ENCODE measurements around the gene PCDH18.
"Not testable (repeated sequence)": the region's sequence is repeated elsewhere in the genome, so short reads cannot be mapped to it uniquely, and the experiment has no call there.

Gene PCDH18

GRCh38 chr4:137528673-137529072 lies 3.6 kb downstream of the PCDH18 start:
- no peak for DNase-seq

- no peak for DNase-seq
Observed at GRCh38 chr4:137526681-137527080, 5.6 kb downstream of the PCDH18 start.

- no peak for DNase-seq
Observed at GRCh38 chr4:137524725-137525369, 7.4 kb downstream of the PCDH18 start.

GRCh38 chr4:137523329-137523728 lies 9.0 kb downstream of the PCDH18 start:
- DNase-seq, result no peak

- DNase-seq, result no peak
Observed at GRCh38 chr4:137521053-137521452, 11.2 kb downstream of the PCDH18 start.

GRCh38 chr4:137519406-137519805 lies 12.9 kb downstream of the PCDH18 start:
- no peak for DNase-seq

- not testable (repeated sequence) for DNase-seq
Observed at GRCh38 chr4:137517323-137517722, 15.0 kb downstream of the PCDH18 start.

GRCh38 chr4:137514406-137515111 lies 17.7 kb downstream of the PCDH18 start:
- no peak for DNase-seq

- DNase-seq, result no peak
Observed at GRCh38 chr4:137510557-137511265, 21.6 kb downstream of the PCDH18 start.

GRCh38 chr4:137509855-137510282 lies 22.4 kb downstream of the PCDH18 start:
- DNase-seq, result no peak

- DNase-seq, result no peak
Observed at GRCh38 chr4:137502339-137503129, 29.8 kb downstream of the PCDH18 start.

GRCh38 chr4:137496267-137496666 lies 36.0 kb downstream of the PCDH18 start:
- not testable (repeated sequence) for DNase-seq

- DNase-seq, result no peak
Observed at GRCh38 chr4:137495578-137495977, 36.7 kb downstream of the PCDH18 start.

- DNase-seq, result not testable (repeated sequence)
Observed at GRCh38 chr4:137483313-137483959, 48.9 kb downstream of the PCDH18 start.

- DNase-seq, result not testable (repeated sequence)
Observed at GRCh38 chr4:137479657-137480056, 52.6 kb downstream of the PCDH18 start.

GRCh38 chr4:137476345-137476744 lies 55.9 kb downstream of the PCDH18 start:
- DNase-seq, result no peak

- no peak for DNase-seq
Observed at GRCh38 chr4:137474711-137475301, 57.5 kb downstream of the PCDH18 start.

GRCh38 chr4:137471895-137472294 lies 60.4 kb downstream of the PCDH18 start:
- DNase-seq, result no peak

- no peak for DNase-seq
Observed at GRCh38 chr4:137471461-137471860, 60.8 kb downstream of the PCDH18 start.

GRCh38 chr4:137470806-137471205 lies 61.5 kb downstream of the PCDH18 start:
- no peak for DNase-seq

All from activated CD4-positive, CD25-positive, alpha-beta regulatory T cell (primary cell).